Measurements from ENCODE around the gene DNM3.

DNA sequence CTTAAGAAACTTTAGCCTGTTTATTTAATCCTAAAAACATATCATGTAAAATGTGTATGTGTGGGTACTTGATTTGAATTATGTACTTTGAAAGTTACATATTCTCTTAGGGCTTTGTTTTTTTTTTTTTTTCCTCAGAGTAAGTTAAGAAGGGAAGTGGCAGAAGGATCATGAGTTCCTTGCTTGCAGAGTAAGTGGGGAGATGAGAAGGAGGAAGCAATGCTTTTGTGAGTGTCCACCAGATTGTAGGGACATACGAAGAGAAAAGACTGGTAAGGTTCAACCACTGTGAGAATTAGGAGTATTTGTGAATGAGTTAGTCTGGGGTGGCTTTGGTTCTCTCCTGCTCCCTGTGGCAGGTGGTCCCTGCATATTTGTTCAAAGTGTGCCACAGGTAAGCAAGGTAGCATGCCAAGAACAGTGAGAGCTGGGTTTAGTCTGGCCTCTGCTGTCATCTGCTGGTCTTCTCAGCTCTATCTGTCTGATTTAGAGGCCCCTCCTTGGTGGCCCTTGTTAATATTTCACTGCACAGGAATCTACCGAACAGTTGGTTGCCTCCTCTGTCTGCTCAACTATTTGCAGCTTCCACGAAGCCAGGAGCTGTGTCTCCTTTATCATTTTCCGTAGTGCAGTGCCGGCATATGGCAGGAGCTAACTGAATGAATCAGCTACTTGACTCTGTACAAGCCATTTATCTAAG lies 9.5 kb downstream of the DNM3 start:
- TF ChIP-seq, protein P1, sequence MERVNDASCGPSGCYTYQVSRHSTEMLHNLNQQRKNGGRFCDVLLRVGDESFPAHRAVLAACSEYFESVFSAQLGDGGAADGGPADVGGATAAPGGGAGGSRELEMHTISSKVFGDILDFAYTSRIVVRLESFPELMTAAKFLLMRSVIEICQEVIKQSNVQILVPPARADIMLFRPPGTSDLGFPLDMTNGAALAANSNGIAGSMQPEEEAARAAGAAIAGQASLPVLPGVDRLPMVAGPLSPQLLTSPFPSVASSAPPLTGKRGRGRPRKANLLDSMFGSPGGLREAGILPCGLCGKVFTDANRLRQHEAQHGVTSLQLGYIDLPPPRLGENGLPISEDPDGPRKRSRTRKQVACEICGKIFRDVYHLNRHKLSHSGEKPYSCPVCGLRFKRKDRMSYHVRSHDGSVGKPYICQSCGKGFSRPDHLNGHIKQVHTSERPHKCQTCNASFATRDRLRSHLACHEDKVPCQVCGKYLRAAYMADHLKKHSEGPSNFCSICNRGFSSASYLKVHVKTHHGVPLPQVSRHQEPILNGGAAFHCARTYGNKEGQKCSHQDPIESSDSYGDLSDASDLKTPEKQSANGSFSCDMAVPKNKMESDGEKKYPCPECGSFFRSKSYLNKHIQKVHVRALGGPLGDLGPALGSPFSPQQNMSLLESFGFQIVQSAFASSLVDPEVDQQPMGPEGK (CRISPR knock-in tag; IDR thresholded peaks at IDR 0.05; ENCODE audit: borderline replicate concordance): no peak
- TF ChIP-seq, protein P2, sequence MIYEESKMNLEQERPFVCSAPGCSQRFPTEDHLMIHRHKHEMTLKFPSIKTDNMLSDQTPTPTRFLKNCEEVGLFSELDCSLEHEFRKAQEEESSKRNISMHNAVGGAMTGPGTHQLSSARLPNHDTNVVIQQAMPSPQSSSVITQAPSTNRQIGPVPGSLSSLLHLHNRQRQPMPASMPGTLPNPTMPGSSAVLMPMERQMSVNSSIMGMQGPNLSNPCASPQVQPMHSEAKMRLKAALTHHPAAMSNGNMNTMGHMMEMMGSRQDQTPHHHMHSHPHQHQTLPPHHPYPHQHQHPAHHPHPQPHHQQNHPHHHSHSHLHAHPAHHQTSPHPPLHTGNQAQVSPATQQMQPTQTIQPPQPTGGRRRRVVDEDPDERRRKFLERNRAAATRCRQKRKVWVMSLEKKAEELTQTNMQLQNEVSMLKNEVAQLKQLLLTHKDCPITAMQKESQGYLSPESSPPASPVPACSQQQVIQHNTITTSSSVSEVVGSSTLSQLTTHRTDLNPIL (CRISPR knock-in tag; IDR thresholded peaks at IDR 0.05; ENCODE audit: low read depth): no peak
- no peak for TF ChIP-seq GLIS3 (CRISPR knock-in tag; IDR thresholded peaks at IDR 0.05)

All from SK-N-SH treated with all-trans-retinoic acid at 6 μM for 48 hours (cell line).